A549 (cell line): ENCODE results near the gene SORL1.

ENCODE experiments used
- CTCF ChIP-seq: fragments of >200 bp; sonication (Bioruptor Twin); formaldehyde crosslinking; IDR thresholded peaks from 3 replicates; pipeline ENCODE4 v1.5.1; 2016
- ELK1 ChIP-seq: fragments of 150-350 bp; IDR thresholded peaks from 2 replicates; pipeline ENCODE4 v1.6.1; 2014; ENCODE audit warnings: low read depth, mild to moderate bottlenecking, low read length
- EP300 ChIP-seq, 2 experiments: fragments of >200 bp; sonication (Bioruptor Twin); formaldehyde crosslinking; IDR thresholded peaks; 2 replicates in 1 of 2; 3 replicates in 1 of 2; pipeline ENCODE4 v1.6.1; 2016 to 2017
- FOSL2 ChIP-seq, 2 experiments: fragments of 450-650 bp in 1 of 2; fragments of >200 bp in 1 of 2; sonication (Bioruptor Twin) in 1 of 2; formaldehyde crosslinking; IDR thresholded peaks; 2 replicates each; pipeline versions ENCODE4 v1.5.0 to v1.6.1; 2016 to 2020; ENCODE audit warnings: mild to moderate bottlenecking in 1 of 2, moderate library complexity in 1 of 2
- HOXA7 ChIP-seq: fragments of 250-450 bp; sonication (Bioruptor Pico); IDR thresholded peaks from 2 replicates; pipeline ENCODE4 v1.5.0; 2020; ENCODE audit warnings: mild to moderate bottlenecking, moderate library complexity
- JUNB ChIP-seq: fragments of >200 bp; sonication (Bioruptor Twin); formaldehyde crosslinking; IDR thresholded peaks from 2 replicates; pipeline ENCODE4 v1.6.1; 2016
- MYC ChIP-seq: IDR thresholded peaks from 2 replicates; pipeline ENCODE4 v1.6.1; 2012; ENCODE audit warnings: mild to moderate bottlenecking, inconsistent platforms, low read length, improper control_type of control experiment, borderline replicate concordance
- POLR2A ChIP-seq: IDR thresholded peaks from 2 replicates; pipeline ENCODE4 v1.6.1; 2012; ENCODE audit warnings: mild to moderate bottlenecking, low read length
- RAD21 ChIP-seq, 2 experiments: fragments of >200 bp in 1 of 2; sonication (Bioruptor Twin) in 1 of 2; formaldehyde crosslinking in 1 of 2; IDR thresholded peaks in 1 of 2; conservative IDR thresholded peaks in 1 of 2; 2 replicates in 1 of 2; 3 replicates in 1 of 2; pipeline ENCODE4 v1.6.1; 2012 to 2018; ENCODE audit warnings: inconsistent platforms in 1 of 2
- RCOR1 ChIP-seq: fragments of 150-350 bp; IDR thresholded peaks from 2 replicates; pipeline ENCODE4 v1.6.1; 2014; ENCODE audit warnings: antibody characterized with exemption, low read length, low read depth
- REST ChIP-seq: fragments of 200-600 bp; sonication (generic); IDR thresholded peaks from 2 replicates; pipeline ENCODE4 v1.6.1; 2016; ENCODE audit warnings: antibody characterized with exemption, mild to moderate bottlenecking, moderate library complexity
- ZFP36 ChIP-seq: fragments of 450-650 bp; IDR thresholded peaks from 2 replicates; pipeline ENCODE4 v1.6.1; 2014; ENCODE audit warnings: borderline replicate concordance; ENCODE audit not compliant: partially characterized antibody

- TF ChIP-seq ELK1 (no peak), REST (no peak), EP300 (IDR thresholded peaks at IDR 0.05) (no peak), CTCF (no peak), JUNB (no peak), RCOR1 (no peak), FOSL2 (IDR thresholded peaks at IDR 0.05) (no peak), FOSL2 (CRISPR knock-in tag; IDR thresholded peaks at IDR 0.05) (no peak), POLR2A (no peak), RAD21 (conservative IDR thresholded peaks at IDR 0.05 in 1 of 2, IDR thresholded peaks at IDR 0.05 in 1 of 2) (no peak), MYC (no peak), ZFP36 (no peak), HOXA7 (no peak)
Measured at GRCh38 chr11:121473064-121473777, 21.1 kb downstream of the SORL1 start.
